Measurements from ENCODE around the gene RGL3. TPM values are rescaled to one million over a fixed set of nuclear protein-coding genes. Genes with fewer than 3 reads are reported as not detected.
"Not testable (repeated sequence)": the region's sequence is repeated elsewhere in the genome, so short reads cannot be mapped to it uniquely, and the experiment has no call there.

RGL3 gene
- total RNA-seq, 2 experiments from 2014 or later = not detected

- no peaks in the 10 kb centered on the region for H3K4me1 Mint-ChIP-seq
- H3K27me3 Mint-ChIP-seq = no peaks in the 10 kb centered on the region
- ChIA-PET POLR2A (no interaction called here), CTCF (interaction anchor here (1.1 kb wide), 1 partner anchor 36 kb away, joined by 3 read pairs; no protein-coding TSS in a partner anchor)
- no peak overlapping the region for H3K4me3 Mint-ChIP-seq
- peaks cover 12% of the 10 kb centered on the region for H3K36me3 Mint-ChIP-seq (ENCODE audit: low read depth)
- H3K9me3 Mint-ChIP-seq = no peaks in the 10 kb centered on the region
- H3K27ac Mint-ChIP-seq = no peak overlapping the region
- no peak for DNase-seq
Observed at GRCh38 chr19:11446652-11447301, 27.7 kb upstream of the RGL3 start.

DNA sequence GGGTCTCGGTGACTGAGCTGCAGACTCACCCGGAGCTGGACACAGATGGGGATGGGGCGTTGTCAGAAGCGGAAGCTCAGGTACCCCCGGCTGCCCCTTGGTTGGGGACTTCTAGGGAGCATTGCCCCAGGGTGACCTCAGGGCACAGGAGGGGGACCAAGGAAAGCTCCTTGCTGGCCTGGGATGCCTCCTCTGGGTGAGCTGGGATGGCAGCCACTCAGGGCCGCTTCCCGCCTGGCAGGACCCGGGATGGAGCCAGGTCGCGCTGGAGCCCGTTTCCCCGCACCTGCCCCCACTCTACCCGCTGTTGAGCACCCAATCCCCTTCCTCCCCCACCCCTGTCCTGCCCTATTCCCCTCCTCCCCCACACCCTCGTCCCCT lies 27.1 kb upstream of the RGL3 start:
- peaks cover 18% of the 10 kb centered on the region for H3K36me3 Mint-ChIP-seq (ENCODE audit: low read depth)
- H3K4me3 Mint-ChIP-seq = no peak overlapping the region
- H3K9me3 Mint-ChIP-seq = no peaks in the 10 kb centered on the region
- CTCF ChIA-PET = interaction anchor here (0.9 to 1.3 kb wide), 4 partner anchors 11 to 202 kb away, joined by 3 to 7 read pairs (median 4); partner anchors contain the start of genes ODAD3, PRKCSH and SWSAP1
- H3K4me1 Mint-ChIP-seq = no peaks in the 10 kb centered on the region
- DNase-seq = no peak
- H3K27ac Mint-ChIP-seq = no peak overlapping the region
- H3K27me3 Mint-ChIP-seq = no peaks in the 10 kb centered on the region
- POLR2A ChIA-PET = no interaction called here

GRCh38 chr19:11445141-11445540 lies 26.0 kb upstream of the RGL3 start:
- H3K9me3 Mint-ChIP-seq = no peaks in the 10 kb centered on the region
- POLR2A ChIA-PET = no interaction called here
- H3K4me3 Mint-ChIP-seq = no peak overlapping the region
- CTCF ChIA-PET = interaction anchor here (0.6 to 1.3 kb wide), 4 partner anchors 10 to 282 kb away, joined by 3 to 7 read pairs (median 4); partner anchors contain the start of genes ODAD3, PRKCSH and SWSAP1
- DNase-seq = no peak
- H3K27ac Mint-ChIP-seq = no peak overlapping the region
- peaks cover 5% of the 10 kb centered on the region for H3K4me1 Mint-ChIP-seq
- no peaks in the 10 kb centered on the region for H3K27me3 Mint-ChIP-seq
- H3K36me3 Mint-ChIP-seq (ENCODE audit: low read depth) = peaks cover 23% of the 10 kb centered on the region

DNA sequence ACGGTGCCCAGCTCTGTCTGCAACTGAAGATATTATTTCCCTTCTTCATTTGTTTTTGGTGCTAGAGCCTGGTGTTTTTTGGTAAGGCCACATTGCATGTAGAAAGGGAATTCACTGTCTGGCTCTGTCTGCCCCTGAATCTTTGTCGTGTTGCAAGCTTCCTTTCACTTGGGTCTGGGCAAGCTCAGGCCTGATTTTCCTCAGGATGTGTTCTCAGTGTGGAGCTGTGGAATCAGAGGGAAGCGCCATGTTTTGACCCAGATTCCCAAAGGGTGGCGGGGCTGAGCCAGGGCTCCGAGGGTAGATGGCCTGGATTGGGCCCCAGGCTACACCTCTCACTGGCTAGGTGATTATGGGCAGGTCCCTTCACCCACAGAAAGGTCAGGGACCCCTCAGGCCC lies 24.9 kb upstream of the RGL3 start:
- no peak for DNase-seq
- POLR2A ChIA-PET = no interaction called here
- Mint-ChIP-seq H3K36me3 (ENCODE audit: low read depth) (peaks cover 24% of the 10 kb centered on the region), H3K27me3 (no peaks in the 10 kb centered on the region), H3K9me3 (no peaks in the 10 kb centered on the region), H3K27ac (no peak overlapping the region), H3K4me1 (peaks cover 5% of the 10 kb centered on the region), H3K4me3 (no peak overlapping the region)
- CTCF ChIA-PET = interaction anchor here (1.1 to 2.0 kb wide), 3 partner anchors 9 to 39 kb away, joined by 3 to 8 read pairs (median 7); partner anchors contain the start of genes ODAD3 and PRKCSH

GRCh38 chr19:11437955-11438354 lies 18.8 kb upstream of the RGL3 start:
- CTCF ChIA-PET = interaction anchor here (0.6 kb wide), 1 partner anchor 148 kb away, joined by 3 read pairs; no protein-coding TSS in a partner anchor
- H3K27me3 Mint-ChIP-seq = no peaks in the 10 kb centered on the region
- H3K4me3 Mint-ChIP-seq = peak overlapping the region; percentile 49

DNA sequence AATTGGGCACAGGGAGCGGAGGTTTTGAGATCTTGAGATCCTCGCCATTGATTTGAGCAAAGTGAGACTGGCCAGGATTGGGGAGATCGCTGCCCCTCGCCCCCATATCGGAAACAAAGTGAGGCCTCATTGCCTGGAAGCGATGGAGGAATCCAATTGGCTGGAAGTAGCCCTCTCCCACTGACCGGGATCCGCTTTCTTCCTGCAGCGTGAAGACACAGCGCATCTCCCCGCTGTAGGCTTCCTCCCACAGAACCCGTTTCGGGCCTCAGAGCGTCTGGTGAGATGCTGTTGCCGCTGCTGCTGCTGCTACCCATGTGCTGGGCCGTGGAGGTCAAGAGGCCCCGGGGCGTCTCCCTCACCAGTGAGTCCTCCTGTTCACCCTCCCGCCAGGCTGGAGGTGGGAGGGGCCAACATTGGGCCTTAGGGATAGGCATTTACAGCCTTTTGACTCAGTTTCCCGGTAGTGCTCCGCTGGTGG lies 16.8 kb upstream of the RGL3 start:
- ChIA-PET POLR2A (no interaction called here), CTCF (interaction anchor here (0.6 to 2.1 kb wide), 26 partner anchors 8 to 1891 kb away, joined by 3 to 26 read pairs (median 4); partner anchors contain the start of genes ELAVL3, EPOR, RAB3D and RGL3)
- Mint-ChIP-seq H3K27me3 (no peaks in the 10 kb centered on the region), H3K4me3 (peak overlapping the region; percentile 98), H3K36me3 (ENCODE audit: low read depth) (peaks cover 22% of the 10 kb centered on the region), H3K9me3 (no peaks in the 10 kb centered on the region), H3K4me1 (peaks cover 29% of the 10 kb centered on the region), H3K27ac (peak overlapping the region; percentile 96)
- DNase-seq = peak; percentile 20

More at GRCh38 chr19:11437955-11438354, 18.8 kb upstream of the RGL3 start:
- POLR2A ChIA-PET = no interaction called here
- peaks cover 32% of the 10 kb centered on the region for H3K4me1 Mint-ChIP-seq
- H3K9me3 Mint-ChIP-seq = no peaks in the 10 kb centered on the region
- peaks cover 38% of the 10 kb centered on the region for H3K36me3 Mint-ChIP-seq (ENCODE audit: low read depth)
- H3K27ac Mint-ChIP-seq = peak overlapping the region; percentile 65
- DNase-seq = no peak

GRCh38 chr19:11435057-11435832 lies 16.1 kb upstream of the RGL3 start, which contains the start of the genes ODAD3 and PRKCSH:
Gene ODAD3, minus strand, starts transcription at chr19:11435121. Its CDS starts 105 bp downstream, at chr19:11435016.
Gene PRKCSH, plus strand, starts transcription at chr19:11435635. Its CDS starts 483 bp downstream, at chr19:11436118.
- peaks cover 20% of the 10 kb centered on the region for H3K36me3 Mint-ChIP-seq (ENCODE audit: low read depth)
- peaks cover 27% of the 10 kb centered on the region for H3K4me1 Mint-ChIP-seq
- H3K9me3 Mint-ChIP-seq = no peaks in the 10 kb centered on the region
- ChIA-PET POLR2A (interaction anchor here (1.0 kb wide), 2 partner anchors 13 to 54 kb away, joined by 3 to 7 read pairs; no protein-coding TSS in a partner anchor), CTCF (interaction anchor here (0.6 to 2.1 kb wide), 32 partner anchors 8 to 1891 kb away, joined by 3 to 26 read pairs (median 4); partner anchors contain the start of genes CCDC159, ELAVL3, EPOR and RAB3D)
- H3K4me3 Mint-ChIP-seq = peak within 1 kb of the TSS; percentile 98
- peak; percentile 100 for DNase-seq
- peaks cover 2% of the 10 kb centered on the region for H3K27me3 Mint-ChIP-seq
- H3K27ac Mint-ChIP-seq = peak within 1 kb of the TSS; percentile 96

DNA sequence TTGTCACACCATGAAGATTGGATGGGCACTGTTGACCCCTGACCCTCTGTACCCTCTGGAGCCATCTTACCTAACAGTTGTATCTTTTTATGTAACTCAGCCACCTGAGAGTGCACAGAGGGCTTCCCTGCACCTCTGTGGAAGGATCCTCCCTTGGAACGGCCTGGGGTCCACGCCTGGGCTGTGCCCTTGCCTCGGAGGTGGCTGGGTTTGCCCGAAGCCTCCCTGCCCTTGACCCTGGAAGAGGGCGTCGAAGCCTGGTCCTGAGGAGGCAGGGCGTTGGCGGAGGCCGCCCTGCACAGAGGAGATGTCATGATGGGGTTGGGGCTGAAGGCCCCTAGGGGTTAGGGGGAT lies 15.6 kb upstream of the RGL3 start:
- peaks cover 20% of the 10 kb centered on the region for H3K36me3 Mint-ChIP-seq (ENCODE audit: low read depth)
- peak overlapping the region; percentile 96 for H3K27ac Mint-ChIP-seq
- no peaks in the 10 kb centered on the region for H3K9me3 Mint-ChIP-seq
- no peak for DNase-seq
- POLR2A ChIA-PET = interaction anchor here (1.0 kb wide), 2 partner anchors 12 to 53 kb away, joined by 3 to 7 read pairs; no protein-coding TSS in a partner anchor
- peaks cover 27% of the 10 kb centered on the region for H3K4me1 Mint-ChIP-seq
- peak overlapping the region; percentile 98 for H3K4me3 Mint-ChIP-seq
- H3K27me3 Mint-ChIP-seq = peaks cover 2% of the 10 kb centered on the region
- CTCF ChIA-PET = interaction anchor here (0.6 to 2.1 kb wide), 24 partner anchors 8 to 275 kb away, joined by 3 to 26 read pairs (median 4); partner anchors contain the start of genes CCDC159, EPOR, RGL3 and TMEM205

- DNase-seq, CTCF ChIA-PET, H3K9me3 Mint-ChIP-seq, H3K4me3 Mint-ChIP-seq, H3K27ac Mint-ChIP-seq, H3K27me3 Mint-ChIP-seq, POLR2A ChIA-PET: not testable (repeated sequence)
- peaks cover 27% of the 10 kb centered on the region for H3K4me1 Mint-ChIP-seq
- peaks cover 17% of the 10 kb centered on the region for H3K36me3 Mint-ChIP-seq (ENCODE audit: low read depth)
Observed at GRCh38 chr19:11433526-11433925, 14.4 kb upstream of the RGL3 start.

GRCh38 chr19:11426656-11427055 lies 7.5 kb upstream of the RGL3 start:
- Mint-ChIP-seq H3K27me3 (peaks cover 24% of the 10 kb centered on the region), H3K9me3 (peaks cover 2% of the 10 kb centered on the region), H3K36me3 (ENCODE audit: low read depth) (no peaks in the 10 kb centered on the region), H3K4me1 (peaks cover 19% of the 10 kb centered on the region), H3K27ac (no peak overlapping the region), H3K4me3 (no peak overlapping the region)
- ChIA-PET POLR2A (no interaction called here), CTCF (interaction anchor here (1.4 kb wide), 1 partner anchor 8 kb away, joined by 7 read pairs; the partner anchor contains the start of genes ODAD3 and PRKCSH)
- no peak for DNase-seq

DNA sequence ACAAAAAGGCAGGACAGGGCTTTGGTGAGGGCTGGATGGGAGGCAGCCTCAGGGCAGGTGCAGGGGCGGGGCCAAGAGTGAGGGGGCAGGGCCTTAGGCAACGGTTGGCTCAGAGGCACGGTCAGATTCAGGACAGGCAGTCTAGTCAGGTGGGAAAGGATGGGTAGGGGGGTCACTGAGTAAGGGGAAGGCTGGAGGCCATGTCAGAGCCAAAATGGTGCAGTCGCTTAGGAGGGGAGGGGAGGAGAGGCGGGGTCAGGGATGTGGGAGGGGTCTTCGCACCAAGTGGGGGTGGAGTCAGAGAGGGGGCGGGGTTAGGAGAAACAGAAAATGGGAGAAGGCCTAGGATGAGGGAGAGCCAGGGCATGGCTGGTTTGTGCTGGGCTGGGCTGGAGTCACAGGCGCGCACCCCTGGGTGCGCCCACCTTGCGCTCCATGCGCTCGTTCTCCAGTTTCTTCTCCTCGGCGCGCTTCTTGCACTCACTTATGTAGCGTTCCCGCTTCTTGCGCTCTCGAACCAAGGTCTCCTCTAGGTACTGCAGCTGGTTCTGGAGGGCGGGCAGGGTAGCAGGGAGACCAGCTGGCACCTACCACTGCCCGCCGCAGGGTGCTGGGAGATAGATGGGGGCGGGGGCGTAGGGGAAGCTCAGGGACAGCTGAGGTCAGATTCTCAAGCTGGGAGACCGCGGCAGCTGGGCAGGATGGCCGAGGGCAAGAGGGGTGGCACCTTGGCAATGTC lies 6.8 kb upstream of the RGL3 start:
- no peak for DNase-seq
- Mint-ChIP-seq H3K4me3 (no peak overlapping the region), H3K36me3 (ENCODE audit: low read depth) (no peaks in the 10 kb centered on the region), H3K27me3 (peaks cover 32% of the 10 kb centered on the region), H3K4me1 (peaks cover 26% of the 10 kb centered on the region), H3K9me3 (peaks cover 2% of the 10 kb centered on the region), H3K27ac (no peak overlapping the region)
- ChIA-PET POLR2A (no interaction called here), CTCF (interaction anchor here (1.4 kb wide), 1 partner anchor 9 kb away, joined by 7 read pairs; the partner anchor contains the start of genes ODAD3 and PRKCSH)

DNA sequence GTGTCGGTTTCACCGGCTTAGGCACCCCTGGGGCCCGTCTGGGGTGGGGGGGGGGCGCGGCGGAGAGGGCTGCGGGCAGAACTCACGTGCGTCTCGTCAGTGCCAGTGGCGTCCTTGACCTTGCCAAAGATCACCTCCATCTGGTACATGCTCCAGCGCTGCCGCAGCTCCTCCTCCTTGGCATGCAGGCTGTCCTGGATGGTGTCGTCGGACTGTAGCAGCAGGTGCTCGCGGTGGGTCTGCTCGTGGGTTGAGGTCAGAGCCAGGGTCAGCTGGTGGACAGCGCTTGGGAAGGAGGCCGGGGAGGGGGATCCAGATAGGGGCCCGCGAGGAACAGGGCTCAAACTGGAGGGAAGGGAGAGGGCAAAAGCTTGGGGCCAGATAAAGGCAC lies 4.7 kb upstream of the RGL3 start:
- Mint-ChIP-seq H3K4me1 (peaks cover 34% of the 10 kb centered on the region), H3K36me3 (ENCODE audit: low read depth) (no peaks in the 10 kb centered on the region), H3K27ac (no peak overlapping the region), H3K4me3 (no peak overlapping the region), H3K27me3 (peaks cover 44% of the 10 kb centered on the region), H3K9me3 (peaks cover 2% of the 10 kb centered on the region)
- POLR2A ChIA-PET = no interaction called here
- DNase-seq = no peak
- CTCF ChIA-PET = interaction anchor here (0.6 to 3.7 kb wide), 5 partner anchors 11 to 157 kb away, joined by 3 to 18 read pairs (median 6); partner anchors contain the start of genes ODAD3 and PRKCSH
